KOPT-K1 (cell line): Measurements from ENCODE around the gene ABR.
"Not testable (repeated sequence)": the region's sequence is repeated elsewhere in the genome, so short reads cannot be mapped to it uniquely, and the experiment has no call there.

Experiments used
- H3K27ac ChIP-seq: fragments of 200-600 bp; sonication (generic); 2 replicates; pipeline ENCODE4 v1.5.1; 2016; ENCODE audit warnings: antibody characterized with exemption, mild to moderate bottlenecking, low read depth, low read length; ENCODE audit not compliant: poor library complexity, severe bottlenecking
- H3K36me3 ChIP-seq: fragments of 200-600 bp; sonication (generic); 2 replicates; pipeline ENCODE4 v1.5.1; 2017; ENCODE audit warnings: antibody characterized with exemption, mild to moderate bottlenecking, low read length, moderate library complexity; ENCODE audit not compliant: insufficient read depth
- H3K9me3 ChIP-seq: fragments of 200-600 bp; sonication (generic); 2 replicates; pipeline ENCODE4 v1.5.1; 2017; ENCODE audit warnings: antibody characterized with exemption, low read length, mild to moderate bottlenecking; ENCODE audit not compliant: insufficient read depth, poor library complexity, severe bottlenecking

The ABR gene

DNA sequence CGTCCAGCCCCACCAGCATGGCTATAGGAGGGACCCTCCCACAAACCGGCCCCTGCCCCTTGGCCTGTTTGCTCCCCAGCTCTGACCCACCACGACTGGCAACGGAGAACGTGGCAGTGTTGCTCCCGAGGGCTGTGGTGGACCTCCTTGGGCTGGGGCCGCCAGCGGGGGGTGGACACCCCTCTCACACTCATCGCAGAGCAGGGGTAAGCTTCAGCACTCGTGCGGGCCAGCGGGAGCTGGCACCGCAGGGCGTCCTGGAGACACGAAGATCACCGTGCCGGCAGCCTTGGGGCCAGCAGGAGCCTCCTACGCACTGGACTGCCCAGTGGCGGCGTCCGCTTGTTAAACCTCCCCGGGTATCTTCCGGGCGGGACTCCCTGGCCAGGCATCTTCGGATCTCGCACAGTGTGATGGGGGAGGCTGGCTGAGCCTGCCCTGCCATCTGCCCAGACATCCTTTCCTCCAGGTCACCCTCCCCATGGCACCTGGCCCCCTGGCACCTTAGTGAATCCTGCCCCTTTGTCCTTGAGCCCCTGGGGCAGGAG, 53.5 kb downstream of the ABR start:
- no peaks in the 10 kb centered on the region for H3K36me3 ChIP-seq
- no peaks in the 10 kb centered on the region for H3K9me3 ChIP-seq
- no peak overlapping the region for H3K27ac ChIP-seq

GRCh38 chr17:1125788-1126145, 54.0 kb downstream of the ABR start:
- Histone ChIP-seq H3K36me3 (no peaks in the 10 kb centered on the region), H3K27ac (no peak overlapping the region), H3K9me3 (no peaks in the 10 kb centered on the region)

DNA sequence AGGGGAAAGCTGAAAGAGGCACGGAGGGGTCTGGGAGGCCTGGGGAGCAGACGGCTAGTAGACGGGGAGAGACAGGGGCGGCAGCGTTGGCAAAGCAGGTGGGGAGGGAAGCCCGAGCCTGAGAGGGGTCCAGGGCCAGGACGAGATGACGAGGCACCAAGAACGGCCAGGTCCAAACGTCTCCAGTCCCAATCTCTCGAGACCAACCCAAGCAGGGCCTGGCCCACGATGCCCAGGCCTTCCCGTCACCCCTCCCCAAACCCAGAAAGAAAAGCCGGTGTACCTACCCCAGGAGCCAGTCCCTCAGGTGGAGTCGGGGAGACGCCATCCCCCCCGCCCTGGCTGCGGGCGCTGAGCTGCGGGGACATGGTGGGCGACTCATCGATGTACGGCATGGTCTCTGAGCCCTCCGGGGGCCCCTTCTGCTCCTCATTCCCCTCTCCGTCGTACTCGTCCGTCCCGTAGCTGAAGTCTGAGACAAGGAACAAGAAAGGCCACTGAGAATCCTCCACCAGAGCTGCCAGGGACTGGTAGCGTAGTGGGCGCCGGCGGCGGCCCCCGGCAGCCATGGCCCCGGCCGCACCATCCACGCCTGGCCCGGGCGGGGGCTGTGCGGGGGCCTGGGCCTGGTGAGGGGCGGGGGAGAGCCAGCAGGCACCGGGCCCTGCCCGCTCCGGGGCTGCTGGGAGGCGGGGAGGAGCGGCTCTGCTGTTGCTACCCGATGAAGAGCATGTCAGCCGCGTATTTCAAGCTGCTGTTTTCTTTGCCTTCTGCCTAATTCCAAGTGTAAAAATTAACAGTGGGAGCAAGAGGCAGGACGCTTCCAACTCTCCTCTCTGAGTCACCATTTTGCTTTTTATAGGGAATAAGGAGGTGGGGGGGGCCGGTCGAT, 54.6 kb downstream of the ABR start:
- H3K27ac ChIP-seq, result no peak overlapping the region
- H3K36me3 ChIP-seq, result no peaks in the 10 kb centered on the region
- no peaks in the 10 kb centered on the region for H3K9me3 ChIP-seq

GRCh38 chr17:1123921-1124715, 55.7 kb downstream of the ABR start:
- Histone ChIP-seq H3K36me3 (no peaks in the 10 kb centered on the region), H3K9me3 (no peaks in the 10 kb centered on the region), H3K27ac (no peak overlapping the region)

GRCh38 chr17:1123393-1123831, 56.4 kb downstream of the ABR start:
- Histone ChIP-seq H3K36me3 (no peaks in the 10 kb centered on the region), H3K9me3 (no peaks in the 10 kb centered on the region), H3K27ac (peak overlapping the region; percentile 23)

- Histone ChIP-seq H3K27ac (no peak overlapping the region), H3K36me3 (no peaks in the 10 kb centered on the region), H3K9me3 (no peaks in the 10 kb centered on the region)
Measured at GRCh38 chr17:1122533-1123392, 57.0 kb downstream of the ABR start.

DNA sequence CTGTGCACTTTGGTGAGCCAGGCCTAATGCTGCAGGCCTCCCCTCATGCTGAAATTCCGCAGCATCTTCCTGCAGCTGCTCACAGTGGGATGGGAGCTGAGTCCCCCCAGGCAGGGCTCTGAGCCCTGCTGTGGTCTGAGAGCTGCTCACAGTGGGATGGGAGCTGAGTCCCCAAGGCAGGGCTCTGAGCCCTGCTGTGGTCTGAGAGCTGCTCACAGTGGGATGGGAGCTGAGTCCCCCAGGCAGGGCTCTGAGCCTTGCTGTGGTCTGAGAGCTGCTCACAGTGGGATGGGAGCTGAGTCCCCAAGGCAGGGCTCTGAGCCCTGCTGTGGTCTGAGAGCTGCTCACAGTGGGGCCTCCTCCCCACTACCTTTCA, 58.4 kb downstream of the ABR start:
- not testable (repeated sequence) for H3K9me3 ChIP-seq, H3K36me3 ChIP-seq
- H3K27ac ChIP-seq, result peak overlapping the region; percentile 8

GRCh38 chr17:1120596-1121441, 59.0 kb downstream of the ABR start:
- no peaks in the 10 kb centered on the region for H3K36me3 ChIP-seq
- H3K27ac ChIP-seq, result peak overlapping the region; percentile 8
- H3K9me3 ChIP-seq, result no peaks in the 10 kb centered on the region

DNA sequence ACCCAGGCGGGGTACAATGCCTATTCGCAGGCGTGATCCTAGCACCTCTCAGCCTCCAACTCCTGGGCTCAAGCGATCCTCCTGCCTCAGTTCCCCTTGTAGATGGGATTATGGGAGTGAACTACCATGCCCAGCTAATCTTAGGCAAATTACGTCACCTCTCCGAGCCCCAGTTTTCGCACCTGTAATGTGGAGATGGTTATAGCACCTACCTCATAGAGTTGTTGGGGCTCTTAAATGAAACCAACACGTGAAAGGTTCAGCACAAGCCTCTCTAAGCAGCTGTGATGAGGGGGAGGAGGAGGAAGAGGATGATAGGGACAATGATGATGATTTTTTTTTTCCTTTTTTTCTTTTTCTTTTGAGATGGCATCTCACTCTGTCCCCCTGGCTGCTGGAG, 59.9 kb downstream of the ABR start:
- H3K27ac ChIP-seq, result no peak overlapping the region
- H3K36me3 ChIP-seq, result no peaks in the 10 kb centered on the region
- H3K9me3 ChIP-seq, result no peaks in the 10 kb centered on the region

DNA sequence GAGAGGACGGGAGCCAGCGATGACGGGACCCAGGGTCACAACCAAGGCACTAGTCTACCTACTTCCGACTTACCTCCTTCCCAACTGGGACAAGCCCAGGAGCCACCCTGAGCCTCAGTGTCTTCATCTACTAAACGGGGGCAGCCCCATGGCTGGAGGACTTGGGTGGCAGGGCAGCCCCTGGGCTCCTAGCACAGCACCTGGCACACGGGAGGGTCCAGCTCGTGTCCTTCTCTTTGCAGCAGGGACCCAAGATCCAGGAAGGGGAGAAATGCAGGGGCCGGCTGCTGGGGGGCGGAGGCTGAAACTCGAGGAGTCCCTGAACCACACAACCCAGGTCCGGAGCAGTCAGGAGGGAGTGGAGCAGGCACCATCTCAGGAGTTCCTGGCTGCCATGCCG, 63.2 kb downstream of the ABR start:
- no peak overlapping the region for H3K27ac ChIP-seq
- H3K36me3 ChIP-seq, result no peaks in the 10 kb centered on the region
- H3K9me3 ChIP-seq, result no peaks in the 10 kb centered on the region

GRCh38 chr17:1112875-1113274, 66.9 kb downstream of the ABR start:
- no peaks in the 10 kb centered on the region for H3K9me3 ChIP-seq
- H3K27ac ChIP-seq, result no peak overlapping the region

GRCh38 chr17:1111599-1112443, 68.0 kb downstream of the ABR start:
- Histone ChIP-seq H3K9me3 (no peaks in the 10 kb centered on the region), H3K27ac (no peak overlapping the region), H3K36me3 (peaks cover 6% of the 10 kb centered on the region; the same call in 1 of the 2 replicates)

More at GRCh38 chr17:1112875-1113274, 66.9 kb downstream of the ABR start:
- no peaks in the 10 kb centered on the region for H3K36me3 ChIP-seq

DNA sequence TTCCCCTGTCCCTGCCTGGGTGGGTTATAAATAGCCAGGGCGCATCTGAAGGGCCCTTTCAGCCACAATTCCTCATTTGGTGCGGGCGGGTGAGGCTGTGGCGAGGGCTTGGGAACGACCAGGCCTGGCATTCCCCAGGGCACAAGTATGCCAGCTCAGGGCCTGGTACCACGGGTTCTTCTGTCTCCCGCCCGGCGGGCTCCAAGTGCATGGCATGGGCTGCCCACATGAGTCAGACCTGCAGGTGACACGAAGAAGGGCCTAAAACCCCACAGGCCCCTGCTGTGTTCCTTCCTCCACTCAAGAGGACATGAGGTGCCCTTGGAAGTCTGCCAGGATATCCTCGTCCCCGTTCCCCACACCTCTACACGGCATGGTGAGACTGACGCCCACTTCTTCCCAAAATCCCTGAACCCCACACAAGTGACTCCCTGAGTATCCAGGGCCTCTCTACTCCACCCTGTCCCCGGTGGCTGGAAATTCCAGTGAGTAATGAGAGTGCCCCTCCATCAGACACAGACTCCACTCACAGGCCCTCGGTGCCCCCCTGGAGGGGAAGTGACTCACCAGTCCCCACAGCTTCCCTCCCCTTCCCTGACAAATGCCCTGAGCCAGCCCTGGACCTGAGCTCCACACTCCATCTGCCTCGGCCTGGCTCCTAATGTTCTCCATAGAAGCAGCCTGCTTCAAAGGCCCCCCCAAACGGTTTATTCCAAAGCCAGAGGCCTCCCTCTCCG, 68.8 kb downstream of the ABR start:
- H3K27ac ChIP-seq, result no peak overlapping the region
- peaks cover 8% of the 10 kb centered on the region; the same call in 1 of the 2 replicates for H3K36me3 ChIP-seq
- H3K9me3 ChIP-seq, result no peaks in the 10 kb centered on the region
